Hepatocyte (in vitro differentiated cells): ENCODE data around the gene MAB21L3.

ENCODE experiments used
- CTCF ChIP-seq: fragments of 200-600 bp; sonication (generic); IDR thresholded peaks from 2 replicates; pipeline ENCODE4 v1.5.1; 2016; ENCODE audit warnings: antibody characterized with exemption, mild to moderate bottlenecking; ENCODE audit not compliant: poor library complexity
- EZH2 ChIP-seq: fragments of 200-600 bp; sonication (generic); IDR thresholded peaks from 2 replicates; pipeline ENCODE4 v1.6.1; 2016; ENCODE audit warnings: antibody characterized with exemption, mild to moderate bottlenecking, borderline replicate concordance
- EZH2phosphoT487 ChIP-seq: fragments of 200-600 bp; sonication (generic); IDR thresholded peaks from one replicate; pipeline ENCODE4 v1.6.1; 2018; ENCODE audit warnings: antibody characterized with exemption, mild to moderate bottlenecking, low read depth, moderate library complexity; ENCODE audit not compliant: unreplicated experiment, severe bottlenecking

- TF ChIP-seq EZH2phosphoT487 (no peak), EZH2 (no peak), CTCF (no peak)
Measured at GRCh38 chr1:116110567-116111523, at the start of gene MAB21L3.
